ENCODE data around the gene ZNF101.
A peak's percentile ranks its signal among the peaks of the same experiment; 100 is the strongest.

ZNF101 gene

GRCh38 chr19:19711934-19712828 lies 43.5 kb downstream of the ZNF101 start:
- no peak for DNase-seq

- DNase-seq, result no peak
These were observed 51.2 kb downstream of the ZNF101 start for GRCh38 chr19:19719798-19720197.

- no peak for DNase-seq
These were observed 53.3 kb downstream of the ZNF101 start for GRCh38 chr19:19721896-19722295.

GRCh38 chr19:19732579-19733501 lies 64.2 kb downstream of the ZNF101 start, which contains the start of gene ZNF14:
ZNF14 (minus strand) TSS chr19:19733112; CDS start chr19:19732958, 154 bp downstream.
- DNase-seq, result peak; percentile 92 to 98 (median 95)
